Activated CD8-positive, alpha-beta memory T cell treated with anti-CD3 and anti-CD28 coated beads, Interleukin-2, amount 50 U/mL, for 1 hour (primary cell): ENCODE data around the gene ATP5ME.
"Not testable (repeated sequence)": the region's sequence is repeated elsewhere in the genome, so short reads cannot be mapped to it uniquely, and the experiment has no call there.

Experiments used
- DNase-seq: peaks from one replicate; pipeline ENCODE4 v3.0.0-alpha.2; 2020; ENCODE audit errors: extremely low read depth

The ATP5ME gene

DNA sequence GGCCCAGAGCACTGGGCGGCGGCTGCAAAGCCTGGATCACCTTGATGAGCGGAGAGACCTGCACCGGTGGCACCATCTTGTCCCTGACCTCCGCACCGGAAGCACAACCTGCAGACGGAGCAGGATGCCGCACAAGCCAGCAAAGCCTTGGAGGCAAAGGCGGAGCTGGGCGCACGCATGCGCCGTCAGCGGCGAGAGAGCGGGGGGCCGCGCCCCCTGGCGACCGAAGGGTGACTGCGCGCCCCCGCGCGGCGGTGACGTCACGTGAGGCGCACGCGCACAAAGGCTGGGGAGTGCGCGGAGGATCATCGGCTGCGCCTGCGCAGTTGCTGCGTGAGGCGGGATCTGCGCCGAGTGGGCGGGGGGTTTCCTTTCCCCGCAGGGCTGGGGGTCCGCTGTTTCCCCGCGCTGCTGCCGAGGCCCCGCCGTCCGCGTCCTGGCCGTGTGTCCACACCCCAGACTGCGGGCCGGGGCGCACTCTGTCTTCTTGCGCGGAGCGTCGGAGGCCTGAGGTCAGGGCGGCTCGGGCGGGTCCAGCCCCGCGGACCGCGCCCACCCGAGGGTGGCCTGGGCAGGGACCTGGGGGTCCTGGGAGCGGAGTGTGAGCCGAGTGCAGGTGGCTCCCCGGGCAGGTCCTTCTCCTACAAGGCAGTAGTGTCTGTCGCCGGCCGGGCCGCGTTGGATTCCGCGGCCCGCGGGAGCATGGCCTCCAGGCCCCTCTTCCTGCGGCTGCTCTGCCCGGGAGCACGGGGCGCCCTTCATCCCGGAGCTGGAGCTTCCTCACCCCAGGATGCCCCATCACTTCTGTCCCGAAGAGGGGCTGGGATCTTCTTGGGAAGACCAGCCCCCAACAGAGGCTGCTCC lies at the start of gene ATP5ME, which contains the start of gene MYL5:
TSS of gene ATP5ME (minus strand) at position 105 of the 864 bp plus-strand sequence. CDS start at position 76, 29 bp downstream.
TSS of gene MYL5 (plus strand) at position 371 of the 864 bp plus-strand sequence. CDS start 3,485 bp downstream, outside the sequence.
- DNase-seq, result peak; percentile 97

DNA sequence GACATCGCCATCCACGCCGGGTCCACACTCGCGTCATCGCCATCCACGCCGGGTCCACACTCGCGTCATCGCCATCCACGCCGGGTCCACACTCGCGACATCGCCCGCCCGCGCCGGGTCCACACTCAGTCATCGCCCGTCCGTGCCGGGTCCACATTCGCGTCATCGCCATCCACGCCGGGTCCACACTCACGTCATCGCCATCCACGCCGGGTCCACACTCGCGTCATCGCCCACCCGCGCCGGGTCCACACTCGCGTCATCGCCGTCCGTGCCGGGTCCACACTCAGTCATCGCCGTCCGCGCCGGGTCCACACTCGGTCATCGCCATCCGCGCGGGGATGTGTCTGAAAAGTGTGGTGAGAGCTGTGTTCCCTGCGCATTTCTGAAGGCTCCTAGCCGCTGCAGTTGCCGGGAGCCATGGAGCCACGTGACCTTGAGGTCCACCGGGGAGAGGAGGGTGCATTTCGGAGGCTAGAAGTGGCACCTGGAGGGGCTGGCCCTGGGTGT lies 48.8 kb upstream of the ATP5ME start:
- DNase-seq, result no peak

DNA sequence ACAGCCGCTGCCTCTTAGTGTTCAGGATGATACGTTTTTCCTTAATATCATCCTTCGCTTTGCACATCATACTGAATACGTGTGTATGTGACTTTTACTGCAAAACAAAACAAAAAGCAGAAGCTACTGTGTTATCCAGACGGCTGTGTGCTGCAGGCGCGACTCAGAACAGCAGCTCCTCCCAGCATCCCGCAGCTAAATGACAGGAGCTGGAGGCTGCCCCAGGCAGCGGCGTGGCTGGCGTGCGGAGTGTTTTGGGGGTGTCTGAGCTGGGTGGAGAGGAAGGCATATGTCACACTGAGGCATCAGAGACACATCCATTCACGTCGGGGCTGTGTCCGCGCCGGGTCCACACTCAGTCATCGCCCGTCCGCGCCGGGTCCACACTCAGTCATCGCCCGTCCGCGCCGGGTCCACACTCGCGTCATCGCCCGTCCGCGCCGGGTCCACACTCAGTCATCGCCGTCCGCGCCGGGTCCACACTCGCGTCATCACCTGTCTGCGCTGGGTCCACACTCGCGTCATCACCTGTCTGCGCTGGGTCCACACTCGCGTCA lies 48.2 kb upstream of the ATP5ME start:
- no peak for DNase-seq

GRCh38 chr4:721261-722168 lies 47.4 kb upstream of the ATP5ME start:
- no peak for DNase-seq

DNA sequence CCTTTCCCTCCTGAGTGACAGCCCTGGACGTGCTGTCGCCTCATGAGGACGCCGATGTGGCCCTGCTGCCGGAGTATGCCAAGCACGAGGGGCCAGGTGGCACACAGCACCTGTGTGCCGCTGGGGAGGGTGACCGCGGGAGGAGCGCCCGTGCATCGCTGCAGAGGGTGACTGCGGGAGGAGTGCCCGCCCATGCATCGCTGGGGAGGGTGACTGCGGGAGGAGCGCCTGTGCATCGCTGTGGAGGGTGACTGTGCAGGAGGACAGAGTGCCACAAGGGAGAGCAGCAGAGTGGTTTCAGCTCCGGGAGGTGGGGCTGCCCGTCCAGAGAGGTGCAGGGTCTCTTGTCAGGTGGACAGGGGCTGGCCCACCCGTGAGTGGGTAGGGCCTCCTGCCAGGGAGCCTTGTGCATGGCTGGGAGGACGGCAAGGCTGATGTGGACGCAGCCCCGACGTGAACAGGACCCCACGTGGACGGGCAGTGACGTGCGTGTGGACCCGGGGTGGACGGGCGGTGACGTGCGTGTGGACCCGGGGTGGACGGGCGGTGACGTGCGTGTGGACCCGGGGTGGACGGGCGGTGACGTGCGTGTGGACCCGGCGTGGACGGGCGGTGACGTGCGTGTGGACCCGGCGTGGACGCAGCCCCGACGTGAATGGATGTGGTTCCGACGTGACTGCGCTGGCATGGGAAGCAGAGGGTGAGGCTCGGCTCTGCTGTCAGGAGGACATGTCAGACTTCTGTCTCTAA lies 46.2 kb upstream of the ATP5ME start:
- DNase-seq, result no peak

- DNase-seq, result no peak
Observed at GRCh38 chr4:718460-718859, 44.4 kb upstream of the ATP5ME start.

DNA sequence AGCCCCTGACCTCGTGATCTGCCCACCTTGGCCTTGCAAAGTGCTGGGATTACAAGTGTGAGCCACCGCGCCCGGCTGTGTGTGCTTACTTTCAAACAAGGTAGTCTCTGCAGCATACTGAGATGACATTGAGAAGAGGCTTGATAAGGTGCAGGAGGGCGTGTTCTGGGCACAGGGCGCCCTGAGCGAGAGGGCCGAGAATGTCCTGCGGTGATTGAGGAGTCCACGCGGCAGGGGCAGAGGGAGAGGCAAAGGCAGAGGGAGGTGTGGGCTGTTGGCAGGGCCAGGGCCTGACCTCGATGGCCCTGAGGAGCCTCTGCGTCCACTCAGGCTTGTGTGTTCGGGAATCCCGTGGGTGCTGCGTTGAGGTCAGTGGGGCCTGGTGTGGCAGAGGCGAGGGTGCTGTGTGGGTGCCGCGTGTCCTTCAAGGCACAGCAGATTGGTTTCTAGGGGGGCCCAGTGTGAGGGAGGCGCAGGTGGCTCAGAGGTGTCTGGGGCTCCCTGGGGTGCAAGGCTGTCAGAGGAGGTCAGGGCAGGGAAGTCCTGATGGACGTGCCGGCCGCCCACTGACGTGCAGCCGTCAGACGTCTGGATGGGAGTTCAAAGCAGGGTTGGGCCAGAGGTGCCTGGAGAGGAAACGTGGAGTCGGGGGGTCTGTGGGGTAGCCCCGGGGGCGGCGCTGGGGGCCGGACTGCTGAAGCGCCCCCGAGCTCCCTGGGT lies 43.7 kb upstream of the ATP5ME start:
- DNase-seq, result no peak

- DNase-seq, result no peak
Observed at GRCh38 chr4:714087-714486, 40.0 kb upstream of the ATP5ME start.

DNA sequence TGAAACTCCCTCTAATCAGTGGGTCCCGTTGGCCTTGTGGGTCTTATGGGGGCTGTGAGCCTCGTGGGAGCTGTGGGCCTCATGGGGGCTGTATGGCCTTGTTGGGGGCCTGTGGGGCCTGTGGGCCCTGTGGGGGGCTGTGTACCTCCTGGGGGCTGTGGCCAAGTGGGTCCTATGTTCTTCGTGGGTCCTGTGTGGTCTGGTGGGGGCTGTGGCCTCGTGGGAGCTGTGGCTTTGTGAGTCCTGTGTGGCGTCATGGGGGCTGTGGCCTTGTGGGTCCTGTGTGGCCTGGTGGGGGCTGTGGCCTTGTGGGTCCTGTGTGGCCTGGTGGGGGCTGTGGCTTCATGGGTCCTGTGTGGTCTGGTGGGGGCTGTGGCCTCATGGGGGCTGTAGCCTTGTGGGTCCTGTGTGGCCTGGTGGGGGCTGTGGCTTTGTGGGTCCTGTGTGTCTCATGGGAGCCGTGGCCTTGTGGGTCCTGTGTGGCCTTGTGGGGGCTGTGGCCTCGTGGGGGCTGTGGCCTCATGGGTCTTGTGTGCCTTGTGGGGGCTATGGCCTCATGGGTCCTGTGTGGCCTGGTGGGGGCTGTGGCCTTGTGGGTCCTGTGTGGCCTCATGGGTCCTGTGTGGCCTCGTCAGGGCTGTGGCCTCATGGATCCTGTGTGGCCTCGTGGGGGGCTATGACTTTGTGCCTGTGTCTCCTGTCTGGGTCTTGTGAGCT lies 39.0 kb upstream of the ATP5ME start:
- DNase-seq, result no peak

- no peak for DNase-seq
Observed at GRCh38 chr4:712093-712492, 38.0 kb upstream of the ATP5ME start.

GRCh38 chr4:710916-711315 lies 36.8 kb upstream of the ATP5ME start:
- DNase-seq, result no peak

GRCh38 chr4:710116-710515 lies 36.0 kb upstream of the ATP5ME start:
- no peak for DNase-seq

DNA sequence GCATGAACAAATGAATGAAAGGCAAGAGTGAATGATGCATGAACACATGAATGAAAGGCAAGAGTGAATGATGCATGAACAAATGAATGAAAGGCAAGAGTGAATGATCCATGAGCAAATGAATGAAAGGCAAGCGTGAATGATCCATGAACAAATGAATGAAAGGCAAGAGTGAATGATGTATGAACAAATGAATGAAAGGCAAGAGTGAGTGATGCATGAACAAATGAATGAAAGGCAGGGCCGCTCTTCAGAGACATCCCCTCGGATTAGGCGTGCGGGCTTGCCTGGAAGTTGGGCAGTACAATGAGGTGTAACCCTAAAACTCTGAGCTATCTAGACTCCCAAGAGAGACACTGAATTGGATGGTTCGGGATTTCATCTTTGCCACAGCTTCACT lies 35.3 kb upstream of the ATP5ME start:
- DNase-seq, result no peak

- DNase-seq, result no peak
Observed at GRCh38 chr4:708631-708933, 34.5 kb upstream of the ATP5ME start.

GRCh38 chr4:707929-708630 lies 34.0 kb upstream of the ATP5ME start:
- DNase-seq, result no peak

DNA sequence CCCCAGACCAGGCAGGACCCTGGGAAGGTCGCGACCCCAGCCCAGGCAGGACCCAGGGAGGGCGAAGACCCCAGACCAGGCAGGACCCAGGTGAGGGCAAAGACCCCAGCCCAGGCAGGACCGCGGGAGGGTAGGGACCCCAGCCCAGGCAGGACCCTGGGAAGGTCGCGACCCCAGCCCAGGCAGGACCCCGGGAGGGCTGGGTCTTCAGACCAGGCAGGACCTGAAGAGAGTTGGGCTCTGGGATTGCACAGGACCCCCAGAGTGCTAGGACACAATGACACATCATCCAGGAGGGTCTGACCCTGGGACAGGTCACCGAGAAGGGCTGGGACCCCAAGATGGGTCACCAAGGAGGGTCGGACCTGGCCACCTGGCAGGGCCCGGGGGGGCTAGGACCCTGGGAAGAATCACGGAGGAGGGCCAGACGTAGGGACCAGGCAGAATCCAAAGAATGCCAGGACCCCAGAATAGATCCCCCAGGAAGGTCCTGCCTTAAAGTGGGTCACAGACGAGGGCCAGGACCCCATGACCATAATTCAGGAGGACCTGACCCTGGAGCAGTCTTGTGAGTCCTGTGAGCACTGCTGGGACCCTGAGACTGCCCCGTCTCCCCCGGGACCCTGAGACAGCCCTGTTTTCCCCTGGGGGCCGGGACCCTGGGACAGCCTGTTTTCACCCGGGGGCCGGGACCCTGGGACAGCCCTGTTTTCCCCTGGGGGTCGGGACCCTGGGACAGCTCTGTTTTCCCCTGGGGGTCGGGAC lies 32.9 kb upstream of the ATP5ME start:
- DNase-seq, result no peak

- DNase-seq, result not testable (repeated sequence)
Observed at GRCh38 chr4:706083-706633, 32.1 kb upstream of the ATP5ME start.

GRCh38 chr4:705278-706082 lies 31.4 kb upstream of the ATP5ME start, which contains the start of gene PCGF3:
Gene PCGF3 (plus strand): TSS chr4:705832. CDS start chr4:733681, 27,849 bp downstream.
- DNase-seq, result peak; percentile 81
